H1 (cell line): ENCODE data around the gene VIM. TPM values are rescaled to one million over a fixed set of nuclear protein-coding genes. Genes with fewer than 3 reads are reported as not detected.
A peak's percentile ranks its signal among the peaks of the same experiment; 100 is the strongest.

ENCODE experiments used
- CTCF ChIA-PET: fragments of 300-600 bp; sonication (Branson Sonifier 250); formaldehyde crosslinking; loops from one replicate; lab custom pipeline; 2021; ENCODE audit not compliant: partially characterized antibody; lab: Charles Lee
- POLR2A ChIA-PET: fragments of 300-600 bp; sonication (Branson Sonifier 250); formaldehyde crosslinking; loops from one replicate; lab custom pipeline; 2021; ENCODE audit warnings: inconsistent platforms; ENCODE audit not compliant: partially characterized antibody; lab: Charles Lee
- DNase-seq, 2 experiments: peaks; one replicate each; pipeline versions ENCODE4 v3.0.0 to v3.0.0-alpha.2; 2010 to 2022; ENCODE audit warnings: low spot score in 2 of 2, low read depth in 1 of 2, mixed read lengths in 1 of 2
- FAIRE-seq: peaks from 2 replicates; lab custom pipeline; 2011; peaks lifted over from hg19 to GRCh38; lab: Jason Lieb, UNC
- H2AFZ ChIP-seq: 2 replicates; pipeline ENCODE4 v1.8.1; 2012; ENCODE audit warnings: low read length, inconsistent platforms
- H2AK5ac ChIP-seq: 2 replicates; pipeline ENCODE4 v1.6.1; 2013; ENCODE audit warnings: low read depth, low read length
- H2BK120ac ChIP-seq: replicated peaks from 2 replicates; pipeline ENCODE3; 2013; ENCODE audit warnings: low read depth, low read length, inconsistent platforms
- H2BK12ac ChIP-seq: 2 replicates; pipeline ENCODE4 v1.6.1; 2013; ENCODE audit warnings: low read depth, low read length
- H2BK15ac ChIP-seq: 2 replicates; pipeline ENCODE4 v1.6.1; 2013; ENCODE audit warnings: low read length
- H2BK20ac ChIP-seq: 2 replicates; pipeline ENCODE4 v1.6.1; 2013; ENCODE audit warnings: low read length
- H2BK5ac ChIP-seq: 2 replicates; pipeline ENCODE4 v1.6.1; 2013; ENCODE audit warnings: low read depth, low read length
- H3K14ac ChIP-seq: 2 replicates; pipeline ENCODE4 v1.6.1; 2013; ENCODE audit warnings: inconsistent platforms; ENCODE audit not compliant: insufficient read length
- H3K18ac ChIP-seq: 2 replicates; pipeline ENCODE4 v1.6.1; 2013; ENCODE audit warnings: low read length; ENCODE audit errors: extremely low read depth
- H3K23ac ChIP-seq: 2 replicates; pipeline ENCODE4 v1.6.1; 2013; ENCODE audit warnings: inconsistent platforms; ENCODE audit not compliant: insufficient read length
- H3K23me2 ChIP-seq: 2 replicates; pipeline ENCODE4 v1.6.1; 2013; ENCODE audit warnings: low read depth, low read length
- H3K27ac ChIP-seq: 2 replicates; pipeline ENCODE4 v1.6.1; 2011; ENCODE audit warnings: low read depth, low read length, inconsistent platforms
- H3K27me3 ChIP-seq, 4 experiments: replicated peaks in 1 of 4; 1 replicate in 1 of 4; 2 replicates in 3 of 4; pipeline versions ENCODE4 v1.6.1 to v1.8.1; 2011 to 2013; ENCODE audit warnings: low read length in 3 of 4, mild to moderate bottlenecking in 3 of 4, inconsistent platforms in 2 of 4, mixed read lengths in 2 of 4, moderate library complexity in 1 of 4; ENCODE audit not compliant: control insufficient read depth in 3 of 4, insufficient read depth in 3 of 4; ENCODE audit errors: extremely low read depth in 1 of 4
- H3K36me3 ChIP-seq, 4 experiments: 2 replicates each; pipeline versions ENCODE4 v1.6.1 to v1.8.1; 2011 to 2013; ENCODE audit warnings: mild to moderate bottlenecking in 4 of 4, low read length in 3 of 4, moderate library complexity in 2 of 4, control low read depth in 1 of 4, inconsistent platforms in 1 of 4; ENCODE audit not compliant: insufficient read depth in 4 of 4, control insufficient read depth in 2 of 4
- H3K4ac ChIP-seq: replicated peaks from 2 replicates; pipeline ENCODE3; 2013; ENCODE audit warnings: low read length, low read depth, mixed read lengths, inconsistent platforms; ENCODE audit not compliant: insufficient read length
- H3K4me1 ChIP-seq, 4 experiments: replicated peaks in 1 of 4; 1 replicate in 1 of 4; 2 replicates in 3 of 4; pipeline versions ENCODE4 v1.6.1 to v1.8.1; 2011 to 2013; ENCODE audit warnings: low read length in 3 of 4, inconsistent platforms in 2 of 4, mixed read lengths in 1 of 4; ENCODE audit not compliant: insufficient read depth in 4 of 4, control insufficient read depth in 3 of 4
- H3K4me2 ChIP-seq, 2 experiments: 2 replicates each; pipeline versions ENCODE4 v1.6.1 to v1.8.1; 2011 to 2013; ENCODE audit warnings: low read depth in 2 of 2, low read length in 2 of 2, control low read depth in 1 of 2, inconsistent platforms in 1 of 2, mild to moderate bottlenecking in 1 of 2; ENCODE audit not compliant: insufficient read depth in 1 of 2
- H3K4me3 ChIP-seq, 4 experiments: fragments of 200-600, 300-600 bp in 1 of 4; sonication (generic), shearing (Covaris generic), sonication (Bioruptor Twin) in 1 of 4; 2 replicates each; pipeline versions ENCODE4 v1.5.1 to v1.8.1; 2011 to 2016; ENCODE audit warnings: low read length in 4 of 4, low read depth in 3 of 4, control low read depth in 2 of 4, inconsistent platforms in 2 of 4, mild to moderate bottlenecking in 2 of 4, mixed read lengths in 1 of 4, moderate library complexity in 1 of 4; ENCODE audit not compliant: insufficient read depth in 2 of 4; ENCODE audit errors: extremely low read depth in 1 of 4
- H3K56ac ChIP-seq: replicated peaks from 2 replicates; pipeline ENCODE3; 2013; ENCODE audit warnings: low read depth, mild to moderate bottlenecking, mixed read lengths, low read length, inconsistent platforms; ENCODE audit not compliant: insufficient read length
- H3K79me1 ChIP-seq: 2 replicates; pipeline ENCODE4 v1.6.1; 2013; ENCODE audit warnings: low read depth, low read length, control low read depth
- H3K79me2 ChIP-seq, 2 experiments: 2 replicates each; pipeline versions ENCODE4 v1.6.1 to v1.8.1; 2012 to 2013; ENCODE audit warnings: low read length in 2 of 2, mild to moderate bottlenecking in 2 of 2, inconsistent platforms in 1 of 2; ENCODE audit not compliant: insufficient read depth in 2 of 2, control insufficient read depth in 1 of 2
- H3K9ac ChIP-seq, 4 experiments: replicated peaks in 1 of 4; 1 replicate in 1 of 4; 2 replicates in 3 of 4; pipeline versions ENCODE4 v1.6.1 to v1.8.1; 2011 to 2013; ENCODE audit warnings: low read depth in 3 of 4, low read length in 3 of 4, control low read depth in 2 of 4, mild to moderate bottlenecking in 2 of 4, moderate library complexity in 2 of 4, inconsistent platforms in 1 of 4; ENCODE audit errors: extremely low read depth in 1 of 4
- H3K9me3 ChIP-seq, 2 experiments: 2 replicates each; pipeline versions ENCODE4 v1.6.1 to v1.8.1; 2012 to 2013; ENCODE audit warnings: mild to moderate bottlenecking in 2 of 2, moderate library complexity in 2 of 2, control low read depth in 1 of 2, inconsistent platforms in 1 of 2, low read depth in 1 of 2, low read length in 1 of 2, mixed read lengths in 1 of 2; ENCODE audit not compliant: insufficient read depth in 2 of 2
- H4K20me1 ChIP-seq, 2 experiments: replicated peaks in 1 of 2; 2 replicates each; pipeline versions ENCODE3 to v1.8.1; 2011 to 2013; ENCODE audit warnings: inconsistent platforms in 2 of 2, low read length in 2 of 2, mild to moderate bottlenecking in 1 of 2; ENCODE audit not compliant: insufficient read depth in 2 of 2, control insufficient read depth in 1 of 2
- H4K5ac ChIP-seq: 2 replicates; pipeline ENCODE4 v1.6.1; 2013; ENCODE audit warnings: low read length, low read depth, mixed read lengths, inconsistent platforms; ENCODE audit not compliant: insufficient read length
- H4K8ac ChIP-seq: 2 replicates; pipeline ENCODE4 v1.8.0; 2013; ENCODE audit warnings: mild to moderate bottlenecking, moderate library complexity, low read length, inconsistent platforms; ENCODE audit not compliant: insufficient read depth; ENCODE audit errors: extremely low read depth
- H4K91ac ChIP-seq: replicated peaks from 2 replicates; pipeline ENCODE3; 2013; ENCODE audit warnings: low read length, mixed read lengths, inconsistent platforms; ENCODE audit not compliant: insufficient read length
- ATF3 ChIP-seq: IDR thresholded peaks from 2 replicates; pipeline ENCODE4 v1.6.1; 2011; ENCODE audit warnings: low read depth, mild to moderate bottlenecking, low read length; ENCODE audit not compliant: insufficient read depth
- BCL11A ChIP-seq, 2 experiments: IDR thresholded peaks; one replicate each; pipeline ENCODE4 v1.6.1; 2011; ENCODE audit warnings: low read depth in 2 of 2, low read length in 2 of 2, mild to moderate bottlenecking in 2 of 2
- CHD2 ChIP-seq: IDR thresholded peaks from 2 replicates; pipeline ENCODE4 v1.6.1; 2012; ENCODE audit warnings: low read length, improper control_type of control experiment
- EP300 ChIP-seq, 2 experiments: IDR thresholded peaks; 1 replicate in 1 of 2; 2 replicates in 1 of 2; pipeline ENCODE4 v1.6.1; 2011 to 2012; ENCODE audit warnings: low read depth in 2 of 2, low read length in 2 of 2, mild to moderate bottlenecking in 2 of 2, borderline replicate concordance in 1 of 2, inconsistent platforms in 1 of 2, moderate library complexity in 1 of 2
- FOSL1 ChIP-seq: IDR thresholded peaks from 2 replicates; pipeline ENCODE4 v1.6.1; 2011; ENCODE audit warnings: mild to moderate bottlenecking, low read depth, low read length, moderate library complexity; ENCODE audit not compliant: insufficient read depth
- HDAC6 ChIP-seq: IDR thresholded peaks from one replicate; pipeline ENCODE4 v1.7.1; 2012; ENCODE audit warnings: low read depth, mild to moderate bottlenecking, inconsistent platforms, low read length, moderate library complexity
- JUN ChIP-seq: IDR thresholded peaks from 2 replicates; pipeline ENCODE4 v1.6.1; 2011; ENCODE audit warnings: low read depth, mild to moderate bottlenecking, improper control_type of control experiment, low read length
- MAFK ChIP-seq: IDR thresholded peaks from 2 replicates; pipeline ENCODE4 v1.6.1; 2012; ENCODE audit warnings: low read depth, mild to moderate bottlenecking, improper control_type of control experiment, low read length
- POLR2A ChIP-seq, 2 experiments: IDR thresholded peaks; 1 replicate in 1 of 2; 2 replicates in 1 of 2; pipeline ENCODE4 v1.6.1; 2011; ENCODE audit warnings: low read depth in 2 of 2, low read length in 2 of 2, mild to moderate bottlenecking in 2 of 2; ENCODE audit errors: control extremely low read depth in 1 of 2
- SAP30 ChIP-seq: fragments of 300-600 bp; sonication (generic); IDR thresholded peaks from 2 replicates; pipeline ENCODE4 v1.7.1; 2012; ENCODE audit warnings: low read length, moderate library complexity, mild to moderate bottlenecking, inconsistent platforms; ENCODE audit not compliant: insufficient read depth, insufficient replicate concordance
- SP1 ChIP-seq: IDR thresholded peaks from 2 replicates; pipeline ENCODE4 v1.6.1; 2011; ENCODE audit warnings: low read depth, low read length
- TEAD4 ChIP-seq: IDR thresholded peaks from 2 replicates; pipeline ENCODE4 v1.6.1; 2012; ENCODE audit warnings: low read depth, low read length, inconsistent platforms, mixed read lengths
- ZNF274 ChIP-seq: IDR thresholded peaks from 2 replicates; pipeline ENCODE4 v1.7.0; 2012; ENCODE audit warnings: low read length, borderline replicate concordance; ENCODE audit errors: extremely low read depth
- WGBS, 2 experiments: shearing (Covaris generic) in 1 of 2; methylation state at CpG; one replicate each; pipeline versions ENCODE4 v1.1.6 to v1.1.7; 2013 to 2015; ENCODE audit warnings: low lambda C conversion rate in 2 of 2, mixed read lengths in 2 of 2, inconsistent platforms in 1 of 2, low coverage in 1 of 2, missing lambda C conversion rate in 1 of 2; ENCODE audit not compliant: insufficient replicate concordance in 2 of 2, insufficient coverage in 1 of 2, insufficient read length in 1 of 2; ENCODE audit errors: extremely low coverage in 1 of 2, missing lambda C conversion rate in 1 of 2; 5-methylcytosine and 5-hydroxymethylcytosine counted together
- polyA plus RNA-seq, 7 experiments: library from polyadenylated mRNA; depleted of rRNA in 3 of 7; stranded (reverse) in 5 of 7; unstranded in 2 of 7; fragments of >200 nt in 5 of 7; fragments of 200-250 nt in 2 of 7; gene quantifications; 1 replicate in 5 of 7; 2 replicates in 1 of 7; 4 replicates in 1 of 7; pipeline versions ENCODE4 v1.2.1 to v1.2.3, GENCODE V29; 2011 to 2013; ENCODE audit warnings: missing spikeins in 2 of 7, mixed read lengths in 2 of 7
- total RNA-seq: library from RNA; stranded (reverse); fragmentation: NEBNext Ultra II Directional; extraction: Animal tissue kit (Norgen Biotek cat#: 25700); gene quantifications from 2 replicates; pipeline ENCODE4 v1.2.1, GENCODE V29; 2021

VIM gene
- total and polyA plus RNA-seq, 2 of the 8 experiments (the other 6 are each of a cell fraction or from before 2014, with no cell fraction given) = 347 to 372 TPM

DNA sequence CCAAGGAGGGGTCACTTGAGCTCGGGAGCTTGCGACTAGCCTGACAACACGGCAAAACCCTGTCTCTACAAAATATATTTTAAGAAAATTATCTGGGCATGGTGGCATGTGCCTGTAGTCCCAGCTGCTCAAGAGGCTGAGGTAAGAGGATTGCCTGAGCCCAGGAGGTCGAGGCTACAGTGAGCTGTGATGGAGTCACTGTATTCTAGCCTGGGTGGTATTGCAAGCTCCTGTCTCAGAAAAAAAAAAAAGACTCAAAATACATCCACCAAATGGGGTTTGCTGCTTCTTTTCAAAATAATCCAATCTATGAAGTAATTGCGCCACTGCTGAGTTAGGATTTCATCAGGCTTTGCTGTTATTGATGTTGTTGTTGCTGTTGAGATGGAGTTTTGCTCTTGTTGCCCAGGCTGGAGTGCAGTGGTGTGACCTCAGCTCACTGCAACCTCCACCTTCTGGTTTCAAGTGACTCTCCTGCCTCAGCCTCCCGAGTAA is 11.1 kb upstream of the VIM start:
- Histone ChIP-seq H4K20me1 (no peaks in the 10 kb centered on the region), H3K4ac (no peak overlapping the region), H3K4me2 (no peak overlapping the region), H4K8ac (no peak overlapping the region), H3K4me1 (peaks cover 0 to 9% (median 7%) of the 10 kb centered on the region in 4 experiments; a peak in 4 of 7 replicates), H3K56ac (no peak overlapping the region), H2BK5ac (peak overlapping the region; percentile 32; the same call in 1 of the 2 replicates), H3K18ac (no peak overlapping the region), H2BK120ac (no peak overlapping the region), H4K5ac (no peak overlapping the region), H3K36me3 (no peaks in the 10 kb centered on the region), H3K23me2 (no peaks in the 10 kb centered on the region), H3K79me2 (no peaks in the 10 kb centered on the region), H3K79me1 (no peaks in the 10 kb centered on the region), H4K91ac (peak overlapping the region; percentile 29), H3K4me3 (no peak overlapping the region), H3K23ac (no peak overlapping the region), H3K27ac (no peak overlapping the region), H2BK15ac (no peak overlapping the region), H3K27me3 (no peaks in the 10 kb centered on the region), H2BK20ac (peak overlapping the region; percentile 10; the same call in 1 of the 2 replicates), H3K14ac (no peak overlapping the region), H3K9ac (no peak overlapping the region), H2AFZ (no peak overlapping the region), H2AK5ac (0 out of 2 replicates have a peak overlapping the region, but pooled peaks have one; percentile 67), H2BK12ac (peak overlapping the region; percentile 69; the same call in 1 of the 2 replicates), H3K9me3 (no peaks in the 10 kb centered on the region)
- CTCF ChIA-PET = interaction anchor here (1.0 kb wide), 1 partner anchor 10 kb away, joined by 3 read pairs; no protein-coding TSS in a partner anchor
- POLR2A ChIA-PET = interaction anchor here (2.9 kb wide), 1 partner anchor 16 kb away, joined by 10 read pairs; the partner anchor contains the start of gene TRDMT1
- WGBS, 2 experiments = 90% methylated on average over 6 of the region's 6 CpGs; no CpG with 5 or more reads in 1 of the 2 experiments
- DNase-seq (no peak), FAIRE-seq (no peak)
- no peak for TF ChIP-seq SAP30
- TF ChIP-seq TEAD4 = no peak
- TF ChIP-seq BCL11A (IDR thresholded peaks at IDR 0.05; ENCODE audit: low read depth in 2 of 2, low read length in 2 of 2) = no peak
- no peak for TF ChIP-seq FOSL1
- no peak for TF ChIP-seq JUN
- no peak for TF ChIP-seq ZNF274
- no peak for TF ChIP-seq MAFK
- TF ChIP-seq ATF3 = no peak
- no peak for TF ChIP-seq SP1
- no peak for TF ChIP-seq POLR2A (IDR thresholded peaks at IDR 0.05; ENCODE audit: control extremely low read depth in 1 of 2, low read depth in 2 of 2, low read length in 2 of 2)
- TF ChIP-seq CHD2 = no peak
- TF ChIP-seq HDAC6 = no peak
- no peak for TF ChIP-seq EP300 (IDR thresholded peaks at IDR 0.05; ENCODE audit: borderline replicate concordance in 1 of 2, low read depth in 2 of 2, low read length in 2 of 2)
